AG04450 (cell line): ENCODE results near the gene CAV1. TPM values are rescaled to one million over a fixed set of nuclear protein-coding genes. Genes with fewer than 3 reads are reported as not detected.
A peak's percentile ranks its signal among the peaks of the same experiment; 100 is the strongest.

Experiments
- CTCF ChIA-PET: fragments of 300-600, 350-600 bp; formaldehyde crosslinking; extraction: SDS; loops from one replicate; lab custom pipeline; 2022; ENCODE audit warnings: antibody characterized with exemption, inconsistent platforms; lab: Charles Lee
- POLR2A ChIA-PET: fragments of 350-600 bp; formaldehyde crosslinking; extraction: SDS; loops from one replicate; lab custom pipeline; 2021; ENCODE audit warnings: antibody characterized with exemption, inconsistent platforms; lab: Yijun Ruan, JAX
- DNase-seq: peaks from one replicate; pipeline ENCODE4 v3.0.0-alpha.2; 2011; ENCODE audit warnings: low read depth, low spot score
- H3K27ac ChIP-seq: one replicate; pipeline ENCODE4 v1.5.1; 2012; ENCODE audit warnings: low read depth, low read length, control low read depth
- H3K27me3 ChIP-seq: one replicate; pipeline ENCODE4 v1.6.0; 2012; ENCODE audit warnings: low read length; ENCODE audit not compliant: control insufficient read depth, insufficient read depth
- H3K4me3 ChIP-seq: 2 replicates; pipeline ENCODE4 v1.5.1; 2011; ENCODE audit warnings: mild to moderate bottlenecking, low read depth, low read length, control low read depth
- H3K9me3 ChIP-seq: 2 replicates; pipeline ENCODE4 v1.5.1; 2012; ENCODE audit warnings: low read length; ENCODE audit not compliant: control insufficient read depth, insufficient read depth
- CTCF ChIP-seq: IDR thresholded peaks from 2 replicates; pipeline ENCODE4 v1.5.1; 2011; ENCODE audit warnings: low read depth, low read length, control low read depth, inconsistent platforms
- polyA plus RNA-seq: library from polyadenylated mRNA; depleted of rRNA; stranded (reverse); fragments of >200 nt; gene quantifications from 2 replicates; pipeline ENCODE4 v1.2.3, GENCODE V29; 2011

Gene CAV1
- polyA plus RNA-seq, 1 experiment, result 1,209 TPM

GRCh38 chr7:116499168-116500077 lies 25.4 kb upstream of the CAV1 start, which contains the start of gene CAV2:
TSS of gene CAV2 (plus strand) at chr7:116499738. CDS start at chr7:116499782, 44 bp downstream.
- CTCF ChIA-PET, result interaction anchor here (1.1 to 1.6 kb wide), 2 partner anchors 27 to 61 kb away, joined by 3 to 4 read pairs; no protein-coding TSS in a partner anchor
- H3K27ac ChIP-seq, result peak within 1 kb of the TSS; percentile 75
- H3K4me3 ChIP-seq, result peak within 1 kb of the TSS; percentile 89
- POLR2A ChIA-PET, result interaction anchor here (0.5 to 1.0 kb wide), 4 partner anchors 27 to 98 kb away, joined by 3 to 5 read pairs (median 4); no protein-coding TSS in a partner anchor
- H3K27me3 ChIP-seq, result no peaks in the 10 kb centered on the region
- no peaks in the 10 kb centered on the region; the same call in 1 of the 2 replicates for H3K9me3 ChIP-seq
- TF ChIP-seq CTCF, result no peak
- DNase-seq, result no peak

GRCh38 chr7:116500078-116500853 lies 24.6 kb upstream of the CAV1 start:
- CTCF ChIA-PET, result interaction anchor here (0.6 kb wide), 1 partner anchor 23 kb away, joined by 3 read pairs; no protein-coding TSS in a partner anchor
- H3K9me3 ChIP-seq, result no peaks in the 10 kb centered on the region; the same call in 1 of the 2 replicates
- POLR2A ChIA-PET, result interaction anchor here (0.6 to 1.0 kb wide), 2 partner anchors 26 to 57 kb away, joined by 3 read pairs; no protein-coding TSS in a partner anchor

GRCh38 chr7:116501425-116502167 lies 23.2 kb upstream of the CAV1 start:
- CTCF ChIA-PET, result interaction anchor here (0.6 to 2.4 kb wide), 7 partner anchors 21 to 329 kb away, joined by 3 to 10 read pairs (median 4); partner anchors contain the start of gene CAV1
- DNase-seq, result no peak

More at GRCh38 chr7:116500078-116500853, 24.6 kb upstream of the CAV1 start:
- Histone ChIP-seq H3K27me3 (no peaks in the 10 kb centered on the region), H3K27ac (peak overlapping the region; percentile 75), H3K4me3 (peak overlapping the region; percentile 89)
- DNase-seq, result no peak
- no peak for TF ChIP-seq CTCF

More at GRCh38 chr7:116501425-116502167, 23.2 kb upstream of the CAV1 start:
- TF ChIP-seq CTCF, result no peak
- no peak overlapping the region for H3K27ac ChIP-seq
- peak overlapping the region; percentile 89 for H3K4me3 ChIP-seq
- H3K27me3 ChIP-seq, result no peaks in the 10 kb centered on the region
- POLR2A ChIA-PET, result interaction anchor here (0.5 to 1.1 kb wide), 3 partner anchors 25 to 60 kb away, joined by 4 to 11 read pairs (median 10); no protein-coding TSS in a partner anchor
- H3K9me3 ChIP-seq, result no peaks in the 10 kb centered on the region; the same call in 1 of the 2 replicates
